Stimulated activated CD8-positive, alpha-beta memory T cell treated with anti-CD3 and anti-CD28 coated beads, Interleukin-12 subunit alpha, Interleukin-12 subunit beta, amount 100 ng/mL, for 24 hours (primary cell): Measurements from ENCODE around the gene ITCH.

Experiments
- DNase-seq: peaks from one replicate; pipeline ENCODE4 v3.0.0-alpha.2; 2020; ENCODE audit errors: extremely low read depth

ITCH gene

GRCh38 chr20:34531608-34532265 lies 168.7 kb downstream of the ITCH start:
- DNase-seq: no peak

GRCh38 chr20:34532320-34532719 lies 169.2 kb downstream of the ITCH start:
- no peak for DNase-seq

- DNase-seq: no peak
Observed at GRCh38 chr20:34532756-34533155, 169.7 kb downstream of the ITCH start.

- no peak for DNase-seq
Observed at GRCh38 chr20:34534391-34535165, 171.5 kb downstream of the ITCH start.

- no peak for DNase-seq
Observed at GRCh38 chr20:34535301-34535840, 172.3 kb downstream of the ITCH start.

- DNase-seq: no peak
Observed at GRCh38 chr20:34535857-34536256, 172.8 kb downstream of the ITCH start.

GRCh38 chr20:34536798-34537394 lies 173.8 kb downstream of the ITCH start:
- DNase-seq: no peak

- no peak for DNase-seq
Observed at GRCh38 chr20:34537651-34538050, 174.6 kb downstream of the ITCH start.

GRCh38 chr20:34538671-34539123 lies 175.6 kb downstream of the ITCH start:
- DNase-seq: no peak

- no peak for DNase-seq
Observed at GRCh38 chr20:34539756-34540155, 176.7 kb downstream of the ITCH start.

- no peak for DNase-seq
Observed at GRCh38 chr20:34540596-34541263, 177.7 kb downstream of the ITCH start.

GRCh38 chr20:34541264-34541901 lies 178.3 kb downstream of the ITCH start:
- no peak for DNase-seq

- no peak for DNase-seq
Observed at GRCh38 chr20:34541917-34542316, 178.8 kb downstream of the ITCH start.

- DNase-seq: no peak
Observed at GRCh38 chr20:34542439-34542838, 179.4 kb downstream of the ITCH start.

GRCh38 chr20:34543463-34544056 lies 180.5 kb downstream of the ITCH start:
- no peak for DNase-seq

- no peak for DNase-seq
Observed at GRCh38 chr20:34544109-34544796, 181.2 kb downstream of the ITCH start.

- DNase-seq: no peak
Observed at GRCh38 chr20:34546751-34547181, 183.7 kb downstream of the ITCH start.

- DNase-seq: no peak
Observed at GRCh38 chr20:34547844-34548613, 185.0 kb downstream of the ITCH start.

- no peak for DNase-seq
Observed at GRCh38 chr20:34549291-34549928, 186.3 kb downstream of the ITCH start.
